ENCODE measurements around the gene DCAKD.

DNA sequence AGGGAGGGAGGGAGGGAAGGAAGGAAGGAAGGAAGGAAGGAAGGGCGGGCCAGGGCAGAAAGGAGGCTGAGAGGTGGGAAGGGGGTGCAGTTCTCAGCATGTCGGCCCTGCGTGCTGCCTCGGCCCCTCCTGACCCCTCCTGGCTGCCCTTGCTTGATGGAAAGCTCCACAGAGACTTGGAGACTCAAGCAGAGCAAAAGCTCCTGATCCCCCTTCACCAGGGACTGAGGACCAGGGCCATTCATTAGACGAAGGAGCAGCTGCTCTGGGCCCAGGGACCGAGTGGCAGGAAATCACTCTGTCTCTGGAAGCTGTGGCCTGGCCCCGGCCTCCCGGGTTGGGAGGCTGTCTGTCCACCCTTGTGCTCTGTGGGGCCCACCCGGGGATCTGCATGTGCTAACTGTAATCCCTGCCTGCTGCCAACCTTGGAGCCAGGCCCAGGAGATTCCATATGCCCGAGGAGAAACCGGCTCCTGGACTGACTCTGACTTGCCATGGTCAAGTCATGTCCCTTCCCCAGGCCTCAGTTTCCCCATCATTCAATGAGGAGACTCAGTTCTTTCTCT, 55.9 kb downstream of the DCAKD start:
- TF ChIP-seq, protein P1, sequence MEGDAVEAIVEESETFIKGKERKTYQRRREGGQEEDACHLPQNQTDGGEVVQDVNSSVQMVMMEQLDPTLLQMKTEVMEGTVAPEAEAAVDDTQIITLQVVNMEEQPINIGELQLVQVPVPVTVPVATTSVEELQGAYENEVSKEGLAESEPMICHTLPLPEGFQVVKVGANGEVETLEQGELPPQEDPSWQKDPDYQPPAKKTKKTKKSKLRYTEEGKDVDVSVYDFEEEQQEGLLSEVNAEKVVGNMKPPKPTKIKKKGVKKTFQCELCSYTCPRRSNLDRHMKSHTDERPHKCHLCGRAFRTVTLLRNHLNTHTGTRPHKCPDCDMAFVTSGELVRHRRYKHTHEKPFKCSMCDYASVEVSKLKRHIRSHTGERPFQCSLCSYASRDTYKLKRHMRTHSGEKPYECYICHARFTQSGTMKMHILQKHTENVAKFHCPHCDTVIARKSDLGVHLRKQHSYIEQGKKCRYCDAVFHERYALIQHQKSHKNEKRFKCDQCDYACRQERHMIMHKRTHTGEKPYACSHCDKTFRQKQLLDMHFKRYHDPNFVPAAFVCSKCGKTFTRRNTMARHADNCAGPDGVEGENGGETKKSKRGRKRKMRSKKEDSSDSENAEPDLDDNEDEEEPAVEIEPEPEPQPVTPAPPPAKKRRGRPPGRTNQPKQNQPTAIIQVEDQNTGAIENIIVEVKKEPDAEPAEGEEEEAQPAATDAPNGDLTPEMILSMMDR (IDR thresholded peaks at IDR 0.05), result no peak
- TF ChIP-seq POLR2A (IDR thresholded peaks at IDR 0.05), result no peak
